LNCaP clone FGC (cell line): Measurements from ENCODE around the gene RABGGTB.
"Not testable (repeated sequence)": the region's sequence is repeated elsewhere in the genome, so short reads cannot be mapped to it uniquely, and the experiment has no call there.

Experiments
- DNase-seq: peaks from one replicate; pipeline ENCODE4 v3.0.0-alpha.2; 2011; ENCODE audit warnings: low read depth
- H3K4me3 ChIP-seq: 2 replicates; pipeline ENCODE4 v1.5.1; 2011; ENCODE audit warnings: mild to moderate bottlenecking, low read depth, low read length, control low read depth
- TF ChIP-seq, protein P1 (sequence below): IDR thresholded peaks from 2 replicates; pipeline ENCODE4 v1.5.1; 2012; ENCODE audit warnings: mild to moderate bottlenecking; ENCODE audit not compliant: control insufficient read depth, insufficient read depth; ENCODE audit errors: extremely low read depth

Gene RABGGTB

DNA sequence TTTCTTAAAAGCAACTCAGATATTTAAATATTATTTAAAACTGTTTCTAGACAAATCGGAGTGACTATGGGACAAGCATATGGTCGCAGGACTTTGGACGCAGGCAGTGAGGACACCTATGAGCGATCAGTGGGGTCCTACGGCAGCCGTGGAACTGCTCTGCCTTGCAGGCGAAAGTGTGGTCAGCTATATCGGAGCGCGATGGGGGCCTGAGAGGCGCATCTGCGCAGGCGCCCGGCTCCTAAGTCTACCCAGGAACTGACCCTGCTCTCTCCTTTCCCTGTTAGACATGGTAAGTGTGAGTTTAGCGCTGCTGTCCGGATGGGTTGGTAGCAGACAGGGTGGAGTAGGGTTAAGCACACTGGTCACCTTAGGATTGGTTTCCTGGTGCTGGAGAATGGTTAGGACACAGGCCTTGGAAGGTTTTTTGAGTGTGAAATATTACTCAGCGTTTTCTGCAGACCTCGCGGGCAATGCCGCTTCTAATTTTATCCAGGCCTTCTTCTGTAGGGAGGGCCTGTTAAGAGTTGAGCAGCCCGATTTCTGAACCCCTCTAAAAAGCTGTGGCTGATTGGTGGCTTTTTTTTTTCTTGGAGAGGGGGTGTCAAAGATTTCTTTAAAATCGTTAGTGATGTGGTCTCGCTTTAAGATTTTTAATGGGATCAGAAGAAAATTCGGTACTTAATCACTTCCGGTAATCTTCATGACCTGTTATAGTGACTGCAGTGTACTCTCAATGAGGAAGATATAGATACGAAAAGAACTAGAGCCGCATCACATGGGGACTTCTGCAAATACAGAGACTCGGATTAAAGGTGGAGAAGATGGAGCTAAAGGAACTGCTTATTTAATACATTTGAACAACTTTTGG is at the start of gene RABGGTB:
Gene RABGGTB, plus strand, starts transcription at position 274 of the 871 bp plus-strand sequence. Its CDS starts 16 bp downstream, at position 290.
- DNase-seq, result peak; percentile 89
- TF ChIP-seq, protein P1, sequence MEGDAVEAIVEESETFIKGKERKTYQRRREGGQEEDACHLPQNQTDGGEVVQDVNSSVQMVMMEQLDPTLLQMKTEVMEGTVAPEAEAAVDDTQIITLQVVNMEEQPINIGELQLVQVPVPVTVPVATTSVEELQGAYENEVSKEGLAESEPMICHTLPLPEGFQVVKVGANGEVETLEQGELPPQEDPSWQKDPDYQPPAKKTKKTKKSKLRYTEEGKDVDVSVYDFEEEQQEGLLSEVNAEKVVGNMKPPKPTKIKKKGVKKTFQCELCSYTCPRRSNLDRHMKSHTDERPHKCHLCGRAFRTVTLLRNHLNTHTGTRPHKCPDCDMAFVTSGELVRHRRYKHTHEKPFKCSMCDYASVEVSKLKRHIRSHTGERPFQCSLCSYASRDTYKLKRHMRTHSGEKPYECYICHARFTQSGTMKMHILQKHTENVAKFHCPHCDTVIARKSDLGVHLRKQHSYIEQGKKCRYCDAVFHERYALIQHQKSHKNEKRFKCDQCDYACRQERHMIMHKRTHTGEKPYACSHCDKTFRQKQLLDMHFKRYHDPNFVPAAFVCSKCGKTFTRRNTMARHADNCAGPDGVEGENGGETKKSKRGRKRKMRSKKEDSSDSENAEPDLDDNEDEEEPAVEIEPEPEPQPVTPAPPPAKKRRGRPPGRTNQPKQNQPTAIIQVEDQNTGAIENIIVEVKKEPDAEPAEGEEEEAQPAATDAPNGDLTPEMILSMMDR, result no peak
- peak within 1 kb of the TSS; percentile 96 for H3K4me3 ChIP-seq

DNA sequence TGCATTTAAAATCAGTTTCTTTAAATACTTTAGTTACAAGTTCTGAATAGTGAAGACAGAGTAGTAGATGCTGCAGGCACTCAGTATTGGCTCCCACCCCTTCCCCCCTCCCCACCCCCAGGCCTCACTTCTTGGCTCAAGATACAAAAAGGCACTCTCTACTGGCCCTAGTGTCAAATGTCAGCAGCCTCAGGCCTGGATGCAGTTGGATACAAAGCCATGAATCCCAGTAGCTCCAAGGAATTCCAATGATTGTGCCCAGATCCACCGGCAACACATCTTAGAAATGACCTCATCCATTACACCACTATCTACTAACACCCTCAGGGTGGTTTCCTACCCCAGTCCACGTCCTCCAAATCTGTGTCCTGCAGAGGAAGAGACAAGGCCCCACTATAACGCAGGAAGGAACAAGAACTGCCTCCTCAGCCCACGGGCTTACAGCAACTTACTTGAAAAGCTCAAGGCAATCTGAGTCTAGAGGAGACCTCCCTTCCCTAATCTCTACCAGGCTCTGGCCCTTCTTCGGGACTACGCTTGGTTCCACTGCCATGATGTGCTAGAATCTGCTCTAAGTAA is 43.9 kb upstream of the RABGGTB start:
- DNase-seq, result no peak
- H3K4me3 ChIP-seq, result no peak overlapping the region
- TF ChIP-seq, protein P1, result no peak

DNA sequence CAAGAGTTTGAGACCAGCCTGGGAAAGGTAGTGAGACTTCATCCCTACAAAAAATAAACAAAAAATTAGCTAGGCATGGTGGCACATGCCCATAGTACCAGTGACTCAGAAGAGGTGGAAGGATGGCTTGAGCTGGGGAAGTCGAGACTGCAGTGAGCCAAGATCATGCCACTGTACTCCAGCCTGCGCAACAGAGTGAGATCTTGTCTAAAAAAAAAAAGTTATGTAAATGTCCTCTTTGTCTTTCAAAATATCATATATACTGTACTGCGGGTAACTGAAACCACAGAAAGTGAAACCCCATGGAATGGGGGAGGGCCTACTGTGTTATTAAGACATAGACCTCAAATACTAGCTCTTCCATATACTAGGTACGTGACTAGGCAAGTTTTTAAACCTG is 40.8 kb upstream of the RABGGTB start:
- no peak overlapping the region for H3K4me3 ChIP-seq
- DNase-seq, result no peak
- TF ChIP-seq, protein P1, result no peak

DNA sequence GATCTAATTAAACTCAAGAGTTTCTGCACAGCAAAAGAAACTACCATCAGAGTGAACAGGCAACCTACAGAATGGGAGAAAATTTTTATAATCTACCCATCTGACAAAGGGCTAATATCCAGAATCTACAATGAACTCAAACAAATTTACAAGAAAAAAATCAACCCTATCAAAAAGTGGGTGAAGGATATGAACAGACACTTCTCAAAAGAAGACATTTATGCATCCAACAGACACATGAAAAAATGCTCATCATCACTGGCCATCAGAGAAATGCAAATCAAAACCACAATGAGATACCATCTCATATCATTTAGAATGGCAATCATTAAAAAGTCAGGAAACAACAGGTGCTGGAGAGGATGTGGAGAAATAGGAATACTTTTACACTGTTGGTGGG is 28.8 kb upstream of the RABGGTB start:
- not testable (repeated sequence) for DNase-seq, H3K4me3 ChIP-seq

DNA sequence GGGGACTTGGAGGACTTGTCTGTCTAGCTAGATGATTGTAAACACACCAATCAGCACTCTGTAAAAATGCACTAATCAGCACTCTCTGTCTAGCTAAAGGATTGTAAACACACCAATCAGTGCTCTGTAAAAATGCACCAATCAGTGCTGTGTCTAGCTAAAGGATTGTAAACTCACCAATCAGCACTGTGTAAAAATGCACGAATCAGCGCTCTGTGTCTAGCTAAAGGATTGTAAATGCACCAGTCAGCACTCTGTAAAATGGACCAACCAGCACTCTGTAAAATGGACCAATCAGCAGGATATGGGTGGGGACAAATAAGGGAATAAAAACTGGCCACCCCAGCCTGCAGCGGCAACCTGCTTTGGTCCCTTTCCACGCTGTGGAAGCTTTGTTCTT is 27.5 kb upstream of the RABGGTB start:
- DNase-seq, H3K4me3 ChIP-seq: not testable (repeated sequence)

DNA sequence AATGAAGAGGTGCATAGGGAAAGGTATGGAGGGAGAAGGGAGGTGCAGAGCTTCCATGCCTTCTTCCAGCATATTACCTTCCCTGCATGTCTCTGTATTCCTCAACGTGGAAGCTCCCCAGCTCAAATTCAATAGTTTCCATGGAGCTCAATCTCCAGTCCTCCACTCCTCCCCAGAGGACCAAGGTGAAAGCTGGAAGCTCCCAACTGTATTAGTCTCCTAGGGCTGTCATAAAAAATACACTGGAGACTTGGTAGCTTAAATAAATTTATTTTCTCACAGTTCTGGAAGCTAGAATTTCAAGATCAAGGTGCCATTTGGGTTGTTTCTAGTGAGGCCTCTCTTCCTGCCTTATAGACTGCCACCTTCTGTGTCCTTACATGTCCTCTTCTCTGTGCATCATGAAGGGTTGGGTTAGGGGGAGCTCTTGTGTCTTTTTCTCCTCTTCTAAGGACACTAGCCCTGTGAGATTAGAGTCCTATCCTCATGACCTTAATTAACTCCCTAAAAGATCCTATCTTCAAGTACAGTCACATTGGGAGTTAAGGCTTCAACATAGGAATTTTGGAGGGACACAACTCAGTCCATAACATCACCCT is 21.9 kb upstream of the RABGGTB start:
- TF ChIP-seq, protein P1, result no peak
- no peak overlapping the region for H3K4me3 ChIP-seq
- no peak for DNase-seq

DNA sequence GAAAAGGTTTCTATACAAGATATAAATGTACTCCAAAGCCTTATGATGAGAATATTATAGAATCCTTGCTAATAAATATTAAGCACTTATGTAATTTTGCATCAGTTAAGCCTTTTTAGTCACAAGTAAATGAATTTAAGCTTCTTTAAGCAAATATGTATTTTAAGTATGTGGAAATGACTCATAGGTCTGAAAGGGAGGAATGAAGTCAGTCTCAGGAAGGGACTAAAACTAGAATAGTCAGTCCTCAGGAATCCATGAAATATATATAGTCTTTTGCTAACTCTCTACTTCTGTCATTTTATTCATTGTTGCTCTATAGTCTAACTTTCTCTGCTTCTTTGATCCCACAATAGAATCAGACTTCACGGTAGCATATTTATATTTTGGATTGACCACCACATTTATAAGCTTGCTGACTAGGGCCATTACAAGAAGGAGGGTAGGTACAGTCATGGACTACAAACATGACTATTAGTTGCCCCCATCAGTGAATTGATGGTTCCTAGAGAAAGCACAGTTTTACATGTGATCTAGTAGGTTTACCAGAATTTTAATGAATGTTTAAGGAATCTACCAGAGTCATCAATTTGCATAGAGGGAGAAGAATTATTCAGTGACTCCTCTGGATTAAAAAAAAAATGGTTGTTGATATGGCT is 20.2 kb upstream of the RABGGTB start:
- H3K4me3 ChIP-seq, result no peak overlapping the region
- TF ChIP-seq, protein P1, result no peak
- DNase-seq, result no peak
